Stimulated activated CD4-positive, alpha-beta T cell treated with anti-CD3 and anti-CD28 coated beads, Interleukin-2, amount 100 ng/mL, for 48 hours (primary cell): Measurements from ENCODE around the gene SIK3.
"Not testable (repeated sequence)": the region's sequence is repeated elsewhere in the genome, so short reads cannot be mapped to it uniquely, and the experiment has no call there.

Experiments used
- DNase-seq, 2 donors: peaks; one replicate each; pipeline ENCODE4 v3.0.0-alpha.2; 2020

The SIK3 gene

GRCh38 chr11:117098269-117099232, at the start of gene SIK3:
SIK3 (minus strand) TSS chr11:117098428; CDS start chr11:117098415, 13 bp downstream.
- DNase-seq = peak; percentile 89 to 92

- DNase-seq = no peak
These were observed 48.3 kb upstream of the SIK3 start for GRCh38 chr11:117146521-117146920.

- no peak for DNase-seq
These were observed 47.1 kb upstream of the SIK3 start for GRCh38 chr11:117145393-117145761.

- peak; percentile 15 to 20 for DNase-seq
These were observed 46.5 kb upstream of the SIK3 start for GRCh38 chr11:117144477-117145392.

GRCh38 chr11:117143871-117144476, 45.7 kb upstream of the SIK3 start, which contains the start of gene PAFAH1B2:
PAFAH1B2 (plus strand) TSS chr11:117144287; CDS start chr11:117152448, 8,161 bp downstream.
- DNase-seq = peak; percentile 93 to 95

GRCh38 chr11:117143390-117143789, 45.2 kb upstream of the SIK3 start:
- peak; percentile 9 to 10 for DNase-seq

GRCh38 chr11:117137223-117138086, 39.2 kb upstream of the SIK3 start:
- not testable (repeated sequence) for DNase-seq

GRCh38 chr11:117134979-117135378, 36.8 kb upstream of the SIK3 start:
- DNase-seq = not testable (repeated sequence)

GRCh38 chr11:117134431-117134830, 36.2 kb upstream of the SIK3 start:
- no peak for DNase-seq

GRCh38 chr11:117130879-117131278, 32.7 kb upstream of the SIK3 start:
- DNase-seq = no peak

GRCh38 chr11:117130396-117130795, 32.2 kb upstream of the SIK3 start:
- not testable (repeated sequence) for DNase-seq

GRCh38 chr11:117128289-117128688, 30.1 kb upstream of the SIK3 start:
- no peak for DNase-seq

GRCh38 chr11:117127171-117127901, 29.1 kb upstream of the SIK3 start:
- DNase-seq = no peak

- no peak for DNase-seq
These were observed 28.2 kb upstream of the SIK3 start for GRCh38 chr11:117126223-117126965.

- no peak for DNase-seq
These were observed 24.3 kb upstream of the SIK3 start for GRCh38 chr11:117122556-117122955.

GRCh38 chr11:117121176-117121575, 22.9 kb upstream of the SIK3 start:
- no peak for DNase-seq

GRCh38 chr11:117117681-117118080, 19.5 kb upstream of the SIK3 start:
- no peak for DNase-seq

GRCh38 chr11:117112939-117113338, 14.7 kb upstream of the SIK3 start:
- DNase-seq = not testable (repeated sequence)

GRCh38 chr11:117112497-117112896, 14.3 kb upstream of the SIK3 start:
- DNase-seq = not testable (repeated sequence)

- no peak for DNase-seq
These were observed 12.2 kb upstream of the SIK3 start for GRCh38 chr11:117110294-117110950.
